ENCODE results near the gene STAP2.

Gene STAP2

GRCh38 chr19:4371247-4372164 is 32.9 kb upstream of the STAP2 start:
- DNase-seq (ENCODE audit: insufficient read length, low spot score) (no peak), FAIRE-seq (no peak)

GRCh38 chr19:4370418-4371041 is 31.9 kb upstream of the STAP2 start:
- FAIRE-seq (no peak), DNase-seq (ENCODE audit: insufficient read length, low spot score) (no peak)

GRCh38 chr19:4369888-4370260 is 31.2 kb upstream of the STAP2 start:
- FAIRE-seq (no peak), DNase-seq (ENCODE audit: insufficient read length, low spot score) (peak; percentile 64)

GRCh38 chr19:4369109-4369887 is 30.7 kb upstream of the STAP2 start:
- FAIRE-seq = peak; percentile 99

GRCh38 chr19:4368128-4368820 is 29.6 kb upstream of the STAP2 start:
- FAIRE-seq = peak; percentile 68
- DNase-seq (ENCODE audit: insufficient read length, low spot score) = peak; percentile 44

More at GRCh38 chr19:4369109-4369887, 30.7 kb upstream of the STAP2 start:
- peak; percentile 77 for DNase-seq (ENCODE audit: insufficient read length, low spot score)

GRCh38 chr19:4367781-4368127 is 29.1 kb upstream of the STAP2 start:
- FAIRE-seq = no peak
- no peak for DNase-seq (ENCODE audit: insufficient read length, low spot score)

- FAIRE-seq (no peak), DNase-seq (ENCODE audit: insufficient read length, low spot score) (no peak)
Observed at GRCh38 chr19:4367336-4367723, 28.7 kb upstream of the STAP2 start.

GRCh38 chr19:4366666-4367335 is 28.2 kb upstream of the STAP2 start:
- DNase-seq (ENCODE audit: insufficient read length, low spot score) = no peak
- no peak for FAIRE-seq

- no peak for DNase-seq (ENCODE audit: insufficient read length, low spot score)
- no peak for FAIRE-seq
Observed at GRCh38 chr19:4365791-4366665, 27.4 kb upstream of the STAP2 start.

GRCh38 chr19:4365341-4365740 is 26.7 kb upstream of the STAP2 start:
- DNase-seq (ENCODE audit: insufficient read length, low spot score) (no peak), FAIRE-seq (no peak)

GRCh38 chr19:4363571-4364304 is 25.1 kb upstream of the STAP2 start:
- no peak for DNase-seq (ENCODE audit: insufficient read length, low spot score)
- FAIRE-seq = no peak

- FAIRE-seq (no peak), DNase-seq (ENCODE audit: insufficient read length, low spot score) (no peak)
Observed at GRCh38 chr19:4362831-4363545, 24.4 kb upstream of the STAP2 start.

GRCh38 chr19:4362101-4362828 is 23.6 kb upstream of the STAP2 start:
- FAIRE-seq = no peak
- no peak for DNase-seq (ENCODE audit: insufficient read length, low spot score)

- no peak for FAIRE-seq
- no peak for DNase-seq (ENCODE audit: insufficient read length, low spot score)
Observed at GRCh38 chr19:4361152-4362046, 22.8 kb upstream of the STAP2 start.

GRCh38 chr19:4360641-4361151 is 22.1 kb upstream of the STAP2 start:
- FAIRE-seq = no peak
- DNase-seq (ENCODE audit: insufficient read length, low spot score) = no peak

GRCh38 chr19:4360081-4360569 is 21.5 kb upstream of the STAP2 start:
- FAIRE-seq (no peak), DNase-seq (ENCODE audit: insufficient read length, low spot score) (no peak)

All from GM19239 (cell line).